CD14-positive monocyte (primary cell): ENCODE data around the gene ARHGEF37. TPM values are rescaled to one million over a fixed set of nuclear protein-coding genes. Genes with fewer than 3 reads are reported as not detected.

Experiments used
- DNase-seq, 3 donors: peaks; one replicate each; pipeline ENCODE4 v3.0.0-alpha.2; 2011 to 2022
- H2AFZ ChIP-seq: 2 replicates; pipeline ENCODE4 v1.6.0; 2012; ENCODE audit warnings: mild to moderate bottlenecking, low read depth, low read length, inconsistent platforms; ENCODE audit not compliant: insufficient read depth, poor library complexity, severe bottlenecking
- H3K27ac ChIP-seq, 2 donors: 1 replicate in 1 of 2; 2 replicates in 1 of 2; pipeline ENCODE4 v1.5.1; 2012 to 2013; ENCODE audit warnings: low read length in 2 of 2, control low read depth in 1 of 2, inconsistent platforms in 1 of 2, low read depth in 1 of 2, mild to moderate bottlenecking in 1 of 2
- H3K27me3 ChIP-seq, 2 donors: one replicate each; pipeline versions ENCODE4 v1.6.0 to v1.6.1; 2011 to 2013; ENCODE audit warnings: low read length in 2 of 2; ENCODE audit not compliant: control insufficient read depth in 2 of 2, insufficient read depth in 2 of 2
- H3K36me3 ChIP-seq, 2 donors: replicated peaks in 1 of 2; 1 replicate in 1 of 2; 2 replicates in 1 of 2; pipeline versions ENCODE4 v1.5.1 to v1.6.1; 2012 to 2013; ENCODE audit warnings: low read length in 2 of 2, control low read depth in 1 of 2, inconsistent platforms in 1 of 2, mild to moderate bottlenecking in 1 of 2; ENCODE audit not compliant: insufficient read depth in 2 of 2, control insufficient read depth in 1 of 2
- H3K4me1 ChIP-seq, 2 donors: 1 replicate in 1 of 2; 2 replicates in 1 of 2; pipeline versions ENCODE4 v1.5.1 to v1.6.1; 2012 to 2013; ENCODE audit warnings: low read length in 2 of 2, control low read depth in 1 of 2, inconsistent platforms in 1 of 2, mild to moderate bottlenecking in 1 of 2, moderate library complexity in 1 of 2; ENCODE audit not compliant: insufficient read depth in 2 of 2, control insufficient read depth in 1 of 2
- H3K4me2 ChIP-seq: replicated peaks from 2 replicates; pipeline ENCODE3; 2012; ENCODE audit warnings: low read length, moderate library complexity, mild to moderate bottlenecking; ENCODE audit not compliant: poor library complexity, severe bottlenecking; ENCODE audit errors: extremely low read depth
- H3K4me3 ChIP-seq, 3 experiments: fragments of 200-600 bp in 1 of 3; sonication (generic) in 1 of 3; replicated peaks in 1 of 3; 1 replicate in 2 of 3; 2 replicates in 1 of 3; pipeline ENCODE4 v1.5.1; 2011 to 2013; ENCODE audit warnings: low read length in 3 of 3, mild to moderate bottlenecking in 3 of 3, control low read depth in 2 of 3, low read depth in 2 of 3, inconsistent platforms in 1 of 3, moderate library complexity in 1 of 3
- H3K79me2 ChIP-seq: 2 replicates; pipeline ENCODE4 v1.6.0; 2012; ENCODE audit warnings: mild to moderate bottlenecking, control low read depth, inconsistent platforms, low read length, moderate library complexity; ENCODE audit not compliant: insufficient read depth
- H3K9ac ChIP-seq: 2 replicates; pipeline ENCODE4 v1.6.0; 2017; ENCODE audit warnings: low read length, mild to moderate bottlenecking; ENCODE audit not compliant: insufficient read depth, poor library complexity, severe bottlenecking
- H3K9me3 ChIP-seq, 2 donors: replicated peaks in 1 of 2; 1 replicate in 1 of 2; 2 replicates in 1 of 2; pipeline versions ENCODE4 v1.5.1 to v1.6.1; 2012 to 2013; ENCODE audit warnings: low read length in 2 of 2, control low read depth in 1 of 2; ENCODE audit not compliant: control insufficient read depth in 1 of 2, insufficient read depth in 1 of 2
- H4K20me1 ChIP-seq: 2 replicates; pipeline ENCODE4 v1.6.0; 2012; ENCODE audit warnings: mild to moderate bottlenecking, low read length, control low read depth, moderate library complexity; ENCODE audit not compliant: insufficient read depth
- H3K27ac Mint-ChIP-seq, 7 donors: one replicate each; pipeline ENCODE4 v1.8.0; 2020; ENCODE audit warnings: mild to moderate bottlenecking in 7 of 7, mixed read lengths in 7 of 7, moderate library complexity in 6 of 7, inconsistent platforms in 2 of 7
- H3K27me3 Mint-ChIP-seq, 3 donors: one replicate each; pipeline ENCODE4 v1.8.0; 2021 to 2022; ENCODE audit warnings: low read depth in 3 of 3, mild to moderate bottlenecking in 3 of 3, mixed read lengths in 3 of 3, moderate library complexity in 3 of 3, inconsistent platforms in 1 of 3
- H3K36me3 Mint-ChIP-seq, 2 donors: one replicate each; pipeline ENCODE4 v1.8.0; 2020; ENCODE audit warnings: mixed read lengths in 2 of 2, inconsistent platforms in 1 of 2, mild to moderate bottlenecking in 1 of 2
- H3K4me1 Mint-ChIP-seq: one replicate; pipeline ENCODE4 v1.8.0; 2020; ENCODE audit warnings: mild to moderate bottlenecking, mixed read lengths
- H3K4me3 Mint-ChIP-seq, 2 donors: one replicate each; pipeline ENCODE4 v1.8.0; 2020; ENCODE audit warnings: mild to moderate bottlenecking in 2 of 2, mixed read lengths in 2 of 2, moderate library complexity in 1 of 2
- H3K9me3 Mint-ChIP-seq, 7 donors: one replicate each; pipeline ENCODE4 v1.8.0; 2020 to 2022; ENCODE audit warnings: mixed read lengths in 7 of 7, mild to moderate bottlenecking in 6 of 7, moderate library complexity in 6 of 7, inconsistent platforms in 2 of 7
- WGBS: methylation state at CpG from one replicate; pipeline ENCODE4 v1.1.5; 2013; ENCODE audit warnings: missing lambda C conversion rate; ENCODE audit not compliant: insufficient coverage; 5-methylcytosine and 5-hydroxymethylcytosine counted together
- intact Hi-C, 2 donors: fragments of 100-400 bp; cut with micrococcal nuclease; formaldehyde crosslinking; loops; one replicate each; pipeline versions ENCODE4 v1.15.0 to v1.15.1; 2023
- polyA plus RNA-seq, 3 donors: library from polyadenylated mRNA; depleted of rRNA in 1 of 3; unstranded in 2 of 3; stranded (reverse) in 1 of 3; fragments of 300-500 nt in 2 of 3; fragments of >200 nt in 1 of 3; fragmentation: Illumina TruSeq in 2 of 3; gene quantifications; 1 replicate in 2 of 3; 2 replicates in 1 of 3; pipeline ENCODE4 v1.2.3, GENCODE V29; 2012 to 2021
- TF ChIP-seq, protein P1 (sequence below): fragments of 200-600 bp; IDR thresholded peaks from one replicate; pipeline ENCODE4 v1.8.0; 2022; ENCODE audit warnings: antibody characterized with exemption, mild to moderate bottlenecking

The ARHGEF37 gene
- polyA plus RNA-seq, 3 donors, result not detected

GRCh38 chr5:149651686-149652085, 70.4 kb downstream of the ARHGEF37 start:
- Histone ChIP-seq H3K79me2 (no peaks in the 10 kb centered on the region), H3K9me3 (peaks cover 2% of the 10 kb centered on the region in 2 donors), H3K27me3 (no peaks in the 10 kb centered on the region), H2AFZ (no peak overlapping the region), H3K4me1 (no peaks in the 10 kb centered on the region), H4K20me1 (no peaks in the 10 kb centered on the region), H3K36me3 (no peaks in the 10 kb centered on the region), H3K4me3 (no peak overlapping the region), H3K4me2 (no peak overlapping the region), H3K27ac (no peak overlapping the region), H3K9ac (no peak overlapping the region)
- Mint-ChIP-seq H3K36me3 (no peaks in the 10 kb centered on the region), H3K27me3 (peaks cover 0 to 3% (median 0%) of the 10 kb centered on the region in 3 donors), H3K4me1 (peaks cover 3% of the 10 kb centered on the region), H3K4me3 (no peak overlapping the region), H3K9me3 (peaks cover 0 to 8% (median 2%) of the 10 kb centered on the region in 7 donors), H3K27ac (no peak overlapping the region)
- intact Hi-C loops, result no loop called here
- WGBS, result no CpG with 5 or more reads among the region's 1 CpG
- TF ChIP-seq, protein P1, sequence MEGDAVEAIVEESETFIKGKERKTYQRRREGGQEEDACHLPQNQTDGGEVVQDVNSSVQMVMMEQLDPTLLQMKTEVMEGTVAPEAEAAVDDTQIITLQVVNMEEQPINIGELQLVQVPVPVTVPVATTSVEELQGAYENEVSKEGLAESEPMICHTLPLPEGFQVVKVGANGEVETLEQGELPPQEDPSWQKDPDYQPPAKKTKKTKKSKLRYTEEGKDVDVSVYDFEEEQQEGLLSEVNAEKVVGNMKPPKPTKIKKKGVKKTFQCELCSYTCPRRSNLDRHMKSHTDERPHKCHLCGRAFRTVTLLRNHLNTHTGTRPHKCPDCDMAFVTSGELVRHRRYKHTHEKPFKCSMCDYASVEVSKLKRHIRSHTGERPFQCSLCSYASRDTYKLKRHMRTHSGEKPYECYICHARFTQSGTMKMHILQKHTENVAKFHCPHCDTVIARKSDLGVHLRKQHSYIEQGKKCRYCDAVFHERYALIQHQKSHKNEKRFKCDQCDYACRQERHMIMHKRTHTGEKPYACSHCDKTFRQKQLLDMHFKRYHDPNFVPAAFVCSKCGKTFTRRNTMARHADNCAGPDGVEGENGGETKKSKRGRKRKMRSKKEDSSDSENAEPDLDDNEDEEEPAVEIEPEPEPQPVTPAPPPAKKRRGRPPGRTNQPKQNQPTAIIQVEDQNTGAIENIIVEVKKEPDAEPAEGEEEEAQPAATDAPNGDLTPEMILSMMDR, result no peak
- no peak for DNase-seq

DNA sequence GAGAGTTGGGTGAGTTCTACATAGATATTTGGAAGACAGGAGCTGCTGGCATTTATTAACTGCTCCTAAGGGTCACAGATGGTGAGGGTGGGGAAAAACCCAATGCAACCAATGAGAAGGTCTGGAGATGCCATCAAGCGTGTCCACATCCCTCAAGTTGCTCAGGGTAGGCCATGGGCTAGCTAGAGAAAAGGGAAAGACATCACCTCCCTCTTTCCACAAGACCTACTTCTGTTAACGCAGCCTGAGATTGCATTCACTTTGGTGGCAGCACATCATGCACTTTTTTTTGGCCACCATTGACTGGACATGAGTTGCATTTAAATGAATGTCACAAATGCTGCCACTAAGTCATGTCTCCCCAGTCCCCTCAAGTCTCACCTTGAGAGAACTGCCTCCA, 71.4 kb downstream of the ARHGEF37 start:
- intact Hi-C loops, result no loop called here
- Mint-ChIP-seq H3K4me3 (no peak overlapping the region), H3K27ac (no peak overlapping the region), H3K27me3 (peaks cover 0 to 3% (median 0%) of the 10 kb centered on the region in 3 donors), H3K4me1 (peaks cover 3% of the 10 kb centered on the region), H3K9me3 (peaks cover 2 to 13% (median 4%) of the 10 kb centered on the region in 7 donors), H3K36me3 (no peaks in the 10 kb centered on the region)
- H2AFZ ChIP-seq, result no peak overlapping the region
- WGBS, result 100% methylated on average over 2 of the region's 2 CpGs
- no peaks in the 10 kb centered on the region for H3K27me3 ChIP-seq
- H3K4me1 ChIP-seq, result no peaks in the 10 kb centered on the region
- H3K9ac ChIP-seq, result no peak overlapping the region
- DNase-seq, result no peak
- TF ChIP-seq, protein P1, result no peak
- no peak overlapping the region for H3K27ac ChIP-seq
- H3K4me3 ChIP-seq, result no peak overlapping the region
- no peaks in the 10 kb centered on the region for H4K20me1 ChIP-seq
- peaks cover 8% of the 10 kb centered on the region in 2 donors for H3K9me3 ChIP-seq
- H3K36me3 ChIP-seq, result no peaks in the 10 kb centered on the region
- no peak overlapping the region for H3K4me2 ChIP-seq
- H3K79me2 ChIP-seq, result no peaks in the 10 kb centered on the region
